K562 (cell line): ENCODE results near the gene MGAM2. TPM values are rescaled to one million over a fixed set of nuclear protein-coding genes. Genes with fewer than 3 reads are reported as not detected.

Source experiments
- ATAC-seq: fragments of 200-7000 bp; cut with Tn5 transposase; 3 replicates; pipeline ENCODE4 v1.9.1; 2020; ENCODE audit warnings: moderate library complexity
- BruUV-seq: library from RNA; stranded (reverse); fragments of 400-500 nt; replicated peaks from 2 replicates; lab custom pipeline; 2021; lab: Mats Ljungman, UMichigan
- CTCF ChIA-PET: fragments of 300-600 bp; formaldehyde crosslinking; extraction: SDS; loops from one replicate; lab custom pipeline; 2021; ENCODE audit warnings: low intra/inter-chr PET ratio; lab: Yijun Ruan, JAX
- POLR2A ChIA-PET: fragments of 300-600, 350-650 bp; sonication (Branson Sonifier 250); formaldehyde crosslinking; extraction: SDS; loops from one replicate; lab custom pipeline; 2021; ENCODE audit warnings: antibody characterized with exemption, inconsistent platforms; lab: Yijun Ruan, JAX
- DNase-seq, 4 experiments: peaks; one replicate each; pipeline versions ENCODE4 v3.0.0 to v3.0.0-alpha.2; 2011 to 2018; ENCODE audit warnings: low spot score in 3 of 4, mixed read lengths in 3 of 4; ENCODE audit errors: extremely low read depth in 1 of 4
- FAIRE-seq: peaks from 2 replicates; lab custom pipeline; 2011; peaks lifted over from hg19 to GRCh38; lab: Jason Lieb, UNC
- H2AFZ ChIP-seq: 2 replicates; pipeline ENCODE4 v1.6.0; 2011; ENCODE audit warnings: low read depth, low read length, control low read depth, inconsistent platforms
- H3K27ac ChIP-seq: fragments of 200-600 bp; 3 replicates; pipeline ENCODE4 v1.8.0; 2011; ENCODE audit warnings: low read depth, mild to moderate bottlenecking, control low read depth, inconsistent platforms, low read length, moderate library complexity, mixed read lengths; ENCODE audit errors: extremely low read depth
- H3K27me3 ChIP-seq, 2 experiments: fragments of 300-600 bp in 1 of 2; 2 replicates in 1 of 2; 3 replicates in 1 of 2; pipeline versions ENCODE4 v1.6.0 to v1.8.0; 2011; ENCODE audit warnings: inconsistent platforms in 2 of 2, low read length in 2 of 2, mild to moderate bottlenecking in 1 of 2, mixed read lengths in 1 of 2, moderate library complexity in 1 of 2; ENCODE audit not compliant: control insufficient read depth in 2 of 2, insufficient read depth in 2 of 2
- H3K36me3 ChIP-seq: fragments of 300-600 bp; 3 replicates; pipeline ENCODE4 v1.8.0; 2011; ENCODE audit warnings: mild to moderate bottlenecking, low read length, inconsistent platforms; ENCODE audit not compliant: control insufficient read depth, insufficient read depth
- H3K4me1 ChIP-seq, 2 experiments: fragments of 200-600 bp in 1 of 2; replicated peaks in 1 of 2; 2 replicates in 1 of 2; 3 replicates in 1 of 2; pipeline versions ENCODE4 v1.5.1 to v1.8.0; 2011; ENCODE audit warnings: inconsistent platforms in 2 of 2, low read length in 2 of 2, mild to moderate bottlenecking in 1 of 2, mixed read lengths in 1 of 2, moderate library complexity in 1 of 2; ENCODE audit not compliant: control insufficient read depth in 2 of 2, insufficient read depth in 2 of 2
- H3K4me2 ChIP-seq: 2 replicates; pipeline ENCODE4 v1.6.1; 2011; ENCODE audit warnings: low read length, control low read depth, inconsistent platforms, mixed read lengths; ENCODE audit not compliant: insufficient read depth
- H3K4me3 ChIP-seq: fragments of 200-600 bp; sonication (generic), shearing (Covaris generic); 2 replicates; pipeline ENCODE4 v1.5.1; 2016; ENCODE audit warnings: control low read depth, inconsistent platforms
- H3K79me2 ChIP-seq: fragments of 200-600 bp; 3 replicates; pipeline ENCODE4 v1.8.0; 2011; ENCODE audit warnings: low read length, inconsistent platforms; ENCODE audit not compliant: control insufficient read depth, insufficient read depth
- H3K9ac ChIP-seq, 2 experiments: 2 replicates each; pipeline versions ENCODE4 v1.6.0 to v1.6.1; 2011; ENCODE audit warnings: low read depth in 2 of 2, low read length in 2 of 2, control low read depth in 1 of 2, inconsistent platforms in 1 of 2, mild to moderate bottlenecking in 1 of 2, mixed read lengths in 1 of 2; ENCODE audit not compliant: insufficient read depth in 1 of 2
- H3K9me1 ChIP-seq: one replicate; pipeline ENCODE4 v1.6.0; 2011; ENCODE audit warnings: inconsistent platforms, mild to moderate bottlenecking, low read length, moderate library complexity; ENCODE audit not compliant: control insufficient read depth, insufficient read depth
- H3K9me3 ChIP-seq: replicated peaks from 2 replicates; pipeline ENCODE4 v1.5.1; 2011; ENCODE audit warnings: low read depth, low read length, inconsistent platforms; ENCODE audit not compliant: control insufficient read depth, insufficient read depth
- H4K20me1 ChIP-seq: replicated peaks from 2 replicates; pipeline ENCODE4 v1.6.1; 2011; ENCODE audit warnings: low read length, inconsistent platforms, mixed read lengths; ENCODE audit not compliant: control insufficient read depth, insufficient read depth
- C11orf30 ChIP-seq: fragments of 450-650 bp; IDR thresholded peaks from 2 replicates; pipeline ENCODE4 v1.6.1; 2016; ENCODE audit warnings: low read depth, mild to moderate bottlenecking
- CHD2 ChIP-seq: IDR thresholded peaks from 2 replicates; pipeline ENCODE4 v1.6.1; 2011; ENCODE audit warnings: low read depth, low read length
- CREB5 ChIP-seq: fragments of 250-450 bp; sonication (Bioruptor Pico); IDR thresholded peaks from 2 replicates; pipeline ENCODE4 v1.5.0; 2020; ENCODE audit warnings: mild to moderate bottlenecking
- JUN ChIP-seq, 2 experiments: sonication (generic) in 1 of 2; formaldehyde crosslinking in 1 of 2; IDR thresholded peaks; 2 replicates each; pipeline versions ENCODE4 v1.6.1 to v1.8.0; 2012 to 2022; ENCODE audit warnings: borderline replicate concordance in 2 of 2, mild to moderate bottlenecking in 2 of 2, improper control_type of control experiment in 1 of 2, low read depth in 1 of 2, low read length in 1 of 2, missing genetic modification reagents in 1 of 2
- MAFF ChIP-seq: IDR thresholded peaks from 2 replicates; pipeline ENCODE4 v1.6.1; 2012; ENCODE audit warnings: low read length, improper control_type of control experiment
- MAFG ChIP-seq: fragments of 450-650 bp; conservative IDR thresholded peaks from 2 replicates; pipeline ENCODE4 v1.6.1; 2016; ENCODE audit warnings: missing genetic modification characterization, missing compliant biosample characterization
- MAFK ChIP-seq: IDR thresholded peaks from 2 replicates; pipeline ENCODE4 v1.6.1; 2011; ENCODE audit warnings: low read length, improper control_type of control experiment
- MTF1 ChIP-seq: fragments of 250-450 bp; sonication (Bioruptor Pico); IDR thresholded peaks from 2 replicates; pipeline ENCODE4 v1.9.0; 2021; ENCODE audit warnings: moderate library complexity, mild to moderate bottlenecking, inconsistent platforms, borderline replicate concordance
- NR1H2 ChIP-seq: sonication (generic); formaldehyde crosslinking; IDR thresholded peaks from 2 replicates; pipeline ENCODE4 v1.4.0; 2020; ENCODE audit warnings: mild to moderate bottlenecking, missing genetic modification reagents
- POLR2H ChIP-seq: IDR thresholded peaks from 2 replicates; pipeline ENCODE4 v1.6.1; 2016; ENCODE audit warnings: missing genetic modification characterization, low read depth, mild to moderate bottlenecking, control low read depth, missing compliant biosample characterization, moderate library complexity
- POLR3G ChIP-seq: IDR thresholded peaks from 2 replicates; pipeline ENCODE4 v1.6.1; 2011; ENCODE audit not compliant: insufficient read length, insufficient replicate concordance; ENCODE audit errors: extremely low read depth
- SMARCC2 ChIP-seq: fragments of 450-650 bp; IDR thresholded peaks from 2 replicates; pipeline ENCODE4 v1.6.1; 2017; ENCODE audit warnings: antibody characterized with exemption, moderate library complexity, mild to moderate bottlenecking, low read depth
- ZNF263 ChIP-seq: sonication (generic); formaldehyde crosslinking; IDR thresholded peaks from 2 replicates; pipeline ENCODE4 v1.8.0; 2022; ENCODE audit warnings: mild to moderate bottlenecking, missing genetic modification reagents, borderline replicate concordance
- ZNF282 ChIP-seq: sonication (generic); formaldehyde crosslinking; IDR thresholded peaks from 2 replicates; pipeline ENCODE4 v1.8.1; 2023; ENCODE audit warnings: missing genetic modification reagents
- ZNF316 ChIP-seq: fragments of 450-650 bp; IDR thresholded peaks from 2 replicates; pipeline ENCODE4 v1.6.1; 2016
- ZNF589 ChIP-seq: fragments of 200-800 bp; sonication (Bioruptor generic); IDR thresholded peaks from 2 replicates; pipeline ENCODE4 v1.6.1; 2016; ENCODE audit warnings: low read depth, missing genetic modification characterization, missing compliant biosample characterization
- WGBS: fragments of 100-300 bp; shearing (Covaris generic); methylation state at CpG from one replicate; pipeline ENCODE4 v1.1.6; 2016; ENCODE audit warnings: low coverage, mixed read lengths; ENCODE audit not compliant: insufficient coverage; ENCODE audit errors: missing lambda C conversion rate; 5-methylcytosine and 5-hydroxymethylcytosine counted together
- in situ Hi-C: fragments of 300-500 bp; cut with MboI; formaldehyde crosslinking; loops from 4 replicates; pipeline ENCODE4 v1.15.0; 2018; ENCODE audit warnings: inconsistent platforms, mixed read lengths
- intact Hi-C: fragments of 100-400 bp; cut with micrococcal nuclease; formaldehyde crosslinking; loops from 2 replicates; pipeline ENCODE4 v1.14.2; 2022
- polyA plus RNA-seq, 8 experiments: library from polyadenylated mRNA; depleted of rRNA in 4 of 8; stranded (reverse) in 5 of 8; unstranded in 3 of 8; fragments of >200 nt; fragmentation: Nextera tagmentation in 2 of 8; fragmentation: Illumina TruSeq in 1 of 8; extraction: Ambion mirVana in 2 of 8; extraction: Trizol in 1 of 8; gene quantifications; 2 replicates each; pipeline versions ENCODE4 v1.2.1 to v1.2.3, GENCODE V29; 2011 to 2014; ENCODE audit warnings: inconsistent platforms in 1 of 8, missing spikeins in 1 of 8
- total RNA-seq, 7 experiments: library from RNA; depleted of rRNA in 6 of 7; stranded (reverse); fragments of >200 nt in 6 of 7; fragmentation: Illumina TruSeq in 2 of 7; extraction: Trizol in 2 of 7; gene quantifications; 2 replicates each; pipeline versions ENCODE4 v1.2.1 to v1.2.3, GENCODE V29; 2011 to 2021; ENCODE audit warnings: low replicate concordance in 1 of 7

MGAM2 gene
- total and polyA plus RNA-seq, 9 of the 15 experiments (the other 6 are each of a cell fraction or from before 2014, with no cell fraction given): 0.03 TPM; not detected in 8

GRCh38 chr7:142150869-142151268 lies 39.4 kb downstream of the MGAM2 start:
- DNase-seq (no peak), FAIRE-seq (no peak)
- Histone ChIP-seq H3K4me2 (no peak overlapping the region), H3K27me3 (no peaks in the 10 kb centered on the region), H3K9ac (no peak overlapping the region), H2AFZ (no peak overlapping the region), H4K20me1 (no peaks in the 10 kb centered on the region)
- intact Hi-C loops: no loop called here
- TF ChIP-seq MAFF: peak; percentile 59; the same call in 1 of the 2 replicates
- no peak for TF ChIP-seq NR1H2 (CRISPR knock-in tag)
- no peak for TF ChIP-seq ZNF589
- peak; percentile 64 for TF ChIP-seq MAFG (tag)
- TF ChIP-seq ZNF316: peak; percentile 77
- peak; percentile 53 for TF ChIP-seq MAFK
- TF ChIP-seq C11orf30: peak; percentile 46; the same call in 1 of the 2 replicates
- no peak for TF ChIP-seq ZNF282
- TF ChIP-seq, all 486 proteins: peak for 5
- Histone ChIP-seq H3K4me3 (no peak overlapping the region), H3K9me3 (no peaks in the 10 kb centered on the region), H3K27ac (no peak overlapping the region), H3K79me2 (no peaks in the 10 kb centered on the region), H3K9me1 (no peaks in the 10 kb centered on the region), H3K4me1 (no peaks in the 10 kb centered on the region), H3K36me3 (no peaks in the 10 kb centered on the region)
- POLR2A ChIA-PET: interaction anchor here (0.5 kb wide), 1 partner anchor 179 kb away, joined by 3 read pairs; no protein-coding TSS in a partner anchor
- BruUV-seq: no TSS peak
- CTCF ChIA-PET: no interaction called here
- in situ Hi-C loops: no loop called here
- WGBS: 4% methylated on average over 2 of the region's 2 CpGs
- ATAC-seq: no peak

- BruUV-seq: no TSS peak
- no peak for DNase-seq
- TF ChIP-seq JUN (IDR thresholded peaks at IDR 0.05; ENCODE audit: borderline replicate concordance, low read depth, low read length): no peak
- TF ChIP-seq JUN (CRISPR knock-in tag; IDR thresholded peaks at IDR 0.05; ENCODE audit: borderline replicate concordance): no peak
- TF ChIP-seq ZNF263: no peak
- no peak for TF ChIP-seq SMARCC2
- TF ChIP-seq MTF1 (CRISPR knock-in tag): no peak
- no peak for TF ChIP-seq MAFG (tag)
- TF ChIP-seq POLR3G: no peak
- TF ChIP-seq POLR2H (tag): no peak
- TF ChIP-seq CHD2: no peak
- TF ChIP-seq CREB5: no peak
Observed at GRCh38 chr7:142152076-142152475, 40.6 kb downstream of the MGAM2 start.

More at GRCh38 chr7:142152076-142152475, 40.6 kb downstream of the MGAM2 start:
- intact Hi-C loops (no loop called here), in situ Hi-C loops (no loop called here)
- ATAC-seq (no peak), FAIRE-seq (no peak)
- Histone ChIP-seq H3K36me3 (no peaks in the 10 kb centered on the region), H3K79me2 (no peaks in the 10 kb centered on the region), H3K27ac (no peak overlapping the region), H3K4me3 (no peak overlapping the region), H3K9me1 (no peaks in the 10 kb centered on the region), H2AFZ (no peak overlapping the region), H4K20me1 (no peaks in the 10 kb centered on the region), H3K4me1 (no peaks in the 10 kb centered on the region), H3K9ac (no peak overlapping the region), H3K27me3 (no peaks in the 10 kb centered on the region), H3K9me3 (no peaks in the 10 kb centered on the region), H3K4me2 (no peak overlapping the region)
- 0% methylated on average over 1 of the region's 1 CpG for WGBS
- ChIA-PET CTCF (no interaction called here), POLR2A (no interaction called here)
